ENCODE results near the gene C1orf232.
A peak's percentile ranks its signal among the peaks of the same experiment; 100 is the strongest.

The C1orf232 gene

DNA sequence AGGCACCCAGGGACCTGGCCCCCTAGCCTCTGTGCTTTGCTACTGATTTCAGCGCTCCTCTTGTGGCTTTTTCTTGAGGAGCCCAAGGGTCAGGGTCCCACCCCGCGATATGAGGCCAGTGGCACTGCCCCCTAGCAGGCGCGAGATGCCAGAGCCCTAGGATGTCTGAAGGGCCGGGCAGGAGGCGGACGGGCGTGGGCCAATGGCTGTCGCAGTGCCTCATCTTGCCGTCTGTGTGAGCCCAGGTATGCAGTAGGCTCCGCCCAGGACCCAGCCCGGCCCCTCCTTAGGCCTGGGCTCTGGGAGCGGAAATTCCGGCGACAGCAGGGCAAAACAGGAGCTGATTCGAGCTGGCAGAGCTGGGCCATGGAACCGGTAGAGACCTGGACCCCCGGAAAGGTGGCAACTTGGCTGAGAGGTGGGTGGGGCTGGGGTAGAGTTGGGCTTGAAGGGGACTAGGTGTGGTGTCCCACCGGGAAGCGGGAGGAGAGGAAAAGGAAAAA is 8.5 kb upstream of the C1orf232 start, which contains the start of gene CNKSR1:
TSS of gene CNKSR1 (plus strand) at position 310 of the 503 bp plus-strand sequence. CDS start at position 367, 57 bp downstream.
- Histone ChIP-seq H4K20me1 (ENCODE audit: insufficient read depth, low read length) (no peaks in the 10 kb centered on the region), H2AFZ (ENCODE audit: low read length) (no peak within 1 kb of the TSS), H3K4me3 (ENCODE audit: low read depth, low read length, poor library complexity, severe bottlenecking) (no peak within 1 kb of the TSS), H3K79me2 (ENCODE audit: insufficient read depth, low read length) (no peaks in the 10 kb centered on the region), H3K4me2 (ENCODE audit: low read length) (no peak within 1 kb of the TSS), H3K4me1 (ENCODE audit: insufficient read depth, low read length, severe bottlenecking) (peaks cover 6% of the 10 kb centered on the region), H3K27me3 (ENCODE audit: insufficient read depth, low read length) (no peaks in the 10 kb centered on the region), H3K36me3 (ENCODE audit: insufficient read depth, low read length) (no peaks in the 10 kb centered on the region), H3K9me3 (ENCODE audit: low read length) (no peaks in the 10 kb centered on the region), H3K27ac (ENCODE audit: low read depth, low read length, poor library complexity, severe bottlenecking) (no peak within 1 kb of the TSS), H3F3A (ENCODE audit: insufficient read depth, low read length) (no peaks in the 10 kb centered on the region), H3K9ac (ENCODE audit: low read length) (no peak within 1 kb of the TSS), H3K9me2 (ENCODE audit: low read depth, low read length) (no peaks in the 10 kb centered on the region)
- TF ChIP-seq, protein P1, sequence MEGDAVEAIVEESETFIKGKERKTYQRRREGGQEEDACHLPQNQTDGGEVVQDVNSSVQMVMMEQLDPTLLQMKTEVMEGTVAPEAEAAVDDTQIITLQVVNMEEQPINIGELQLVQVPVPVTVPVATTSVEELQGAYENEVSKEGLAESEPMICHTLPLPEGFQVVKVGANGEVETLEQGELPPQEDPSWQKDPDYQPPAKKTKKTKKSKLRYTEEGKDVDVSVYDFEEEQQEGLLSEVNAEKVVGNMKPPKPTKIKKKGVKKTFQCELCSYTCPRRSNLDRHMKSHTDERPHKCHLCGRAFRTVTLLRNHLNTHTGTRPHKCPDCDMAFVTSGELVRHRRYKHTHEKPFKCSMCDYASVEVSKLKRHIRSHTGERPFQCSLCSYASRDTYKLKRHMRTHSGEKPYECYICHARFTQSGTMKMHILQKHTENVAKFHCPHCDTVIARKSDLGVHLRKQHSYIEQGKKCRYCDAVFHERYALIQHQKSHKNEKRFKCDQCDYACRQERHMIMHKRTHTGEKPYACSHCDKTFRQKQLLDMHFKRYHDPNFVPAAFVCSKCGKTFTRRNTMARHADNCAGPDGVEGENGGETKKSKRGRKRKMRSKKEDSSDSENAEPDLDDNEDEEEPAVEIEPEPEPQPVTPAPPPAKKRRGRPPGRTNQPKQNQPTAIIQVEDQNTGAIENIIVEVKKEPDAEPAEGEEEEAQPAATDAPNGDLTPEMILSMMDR (IDR thresholded peaks at IDR 0.05; ENCODE audit: low read length), result no peak
- TF ChIP-seq EZH2 (IDR thresholded peaks at IDR 0.05; ENCODE audit: borderline replicate concordance, low read length), result no peak

DNA sequence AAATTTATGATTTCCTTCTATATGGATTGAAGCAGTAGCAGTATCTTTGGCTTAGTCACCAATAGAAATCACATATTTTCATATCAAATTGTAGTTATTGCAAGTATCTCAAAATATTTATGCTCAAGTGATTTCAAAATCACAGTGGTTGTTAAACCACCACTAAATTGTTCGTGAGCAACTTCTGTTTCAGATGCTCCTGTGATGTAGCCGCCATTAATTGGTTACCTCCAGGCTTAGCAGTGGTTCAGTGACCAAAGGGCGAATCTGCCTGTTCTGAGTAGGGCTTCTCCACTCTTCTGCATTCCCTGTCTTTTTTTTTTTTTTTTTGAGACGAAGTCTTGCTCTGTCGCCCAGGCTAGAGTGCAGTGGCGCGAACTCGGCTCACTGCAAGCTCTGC is 6.6 kb upstream of the C1orf232 start:
- H3K9ac ChIP-seq (ENCODE audit: low read length), result no peak overlapping the region
- no peak overlapping the region for H3K4me3 ChIP-seq (ENCODE audit: low read depth, low read length, poor library complexity, severe bottlenecking)
- no peaks in the 10 kb centered on the region for H4K20me1 ChIP-seq (ENCODE audit: insufficient read depth, low read length)
- no peak overlapping the region for H3K4me2 ChIP-seq (ENCODE audit: low read length)
- H3K4me1 ChIP-seq (ENCODE audit: insufficient read depth, low read length, severe bottlenecking), result peaks cover 15% of the 10 kb centered on the region
- H3F3A ChIP-seq (ENCODE audit: insufficient read depth, low read length), result no peaks in the 10 kb centered on the region
- no peaks in the 10 kb centered on the region for H3K9me2 ChIP-seq (ENCODE audit: low read depth, low read length)
- peaks cover 9% of the 10 kb centered on the region for H3K36me3 ChIP-seq (ENCODE audit: insufficient read depth, low read length)
- no peaks in the 10 kb centered on the region for H3K79me2 ChIP-seq (ENCODE audit: insufficient read depth, low read length)
- H3K27ac ChIP-seq (ENCODE audit: low read depth, low read length, poor library complexity, severe bottlenecking), result no peak overlapping the region
- H3K27me3 ChIP-seq (ENCODE audit: insufficient read depth, low read length), result no peaks in the 10 kb centered on the region
- no peaks in the 10 kb centered on the region for H3K9me3 ChIP-seq (ENCODE audit: low read length)
- TF ChIP-seq, protein P1 (IDR thresholded peaks at IDR 0.05; ENCODE audit: low read length), result no peak
- TF ChIP-seq EZH2 (IDR thresholded peaks at IDR 0.05; ENCODE audit: borderline replicate concordance, low read length), result no peak
- no peak overlapping the region for H2AFZ ChIP-seq (ENCODE audit: low read length)

DNA sequence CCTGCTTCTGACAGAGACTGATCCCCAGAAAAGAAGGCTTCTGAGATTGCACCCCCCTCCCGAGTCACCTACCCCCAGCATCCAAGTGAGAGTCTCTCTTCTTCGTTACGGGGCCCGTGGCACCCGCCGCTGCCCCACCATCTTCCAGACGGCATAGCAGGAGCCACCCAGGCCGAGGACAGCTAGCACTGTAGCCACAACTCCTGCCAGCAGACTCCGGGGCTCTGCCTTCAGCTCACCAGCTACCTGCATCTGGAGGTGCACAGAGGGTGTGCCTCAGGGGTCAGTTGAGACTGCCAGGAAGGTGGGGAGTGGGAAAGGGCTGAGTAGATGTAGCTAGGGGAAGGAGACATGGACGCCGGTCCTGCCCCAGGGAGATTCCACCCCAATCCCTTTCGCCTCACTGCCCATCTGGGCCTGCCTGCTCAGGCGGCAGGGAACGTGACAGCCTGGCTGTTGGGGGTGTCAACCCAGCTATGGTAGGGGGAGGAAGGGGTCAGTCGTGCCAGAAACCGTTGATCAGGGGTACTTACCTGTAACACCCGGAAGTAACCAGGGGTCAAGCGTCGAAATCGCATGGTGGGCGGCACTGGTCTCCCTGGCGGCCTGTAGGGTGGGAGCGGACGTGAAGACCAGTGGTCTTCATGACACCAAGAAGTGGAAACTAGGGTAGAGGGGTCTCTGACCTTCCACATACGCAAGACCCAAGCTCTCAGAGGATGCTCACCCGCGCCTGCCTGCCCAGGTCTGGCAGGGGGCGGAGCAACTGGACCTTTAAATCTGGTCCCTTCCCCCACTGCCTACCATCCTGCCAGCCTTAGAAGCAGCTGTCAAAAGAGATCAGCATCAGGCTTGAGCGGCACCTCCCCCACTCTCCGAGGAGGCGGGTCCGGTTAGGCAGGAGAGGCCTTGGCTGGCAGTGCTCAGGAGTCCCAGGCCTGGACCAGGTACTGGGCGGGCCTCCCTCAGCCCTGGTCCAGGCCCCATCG is 2.6 kb upstream of the C1orf232 start, which contains the start of gene ZNF593OS:
TSS of gene ZNF593OS (minus strand) at position 749 of the 989 bp plus-strand sequence. CDS start at position 578, 171 bp downstream.
- Histone ChIP-seq H2AFZ (ENCODE audit: low read length) (no peak within 1 kb of the TSS), H3K4me3 (ENCODE audit: low read depth, low read length, poor library complexity, severe bottlenecking) (peak within 1 kb of the TSS; percentile 79), H3K79me2 (ENCODE audit: insufficient read depth, low read length) (no peaks in the 10 kb centered on the region), H3F3A (ENCODE audit: insufficient read depth, low read length) (no peaks in the 10 kb centered on the region), H3K27ac (ENCODE audit: low read depth, low read length, poor library complexity, severe bottlenecking) (no peak within 1 kb of the TSS), H3K9me2 (ENCODE audit: low read depth, low read length) (no peaks in the 10 kb centered on the region), H3K9me3 (ENCODE audit: low read length) (no peaks in the 10 kb centered on the region), H3K4me1 (ENCODE audit: insufficient read depth, low read length, severe bottlenecking) (peaks cover 16% of the 10 kb centered on the region), H3K9ac (ENCODE audit: low read length) (peak within 1 kb of the TSS; percentile 82), H4K20me1 (ENCODE audit: insufficient read depth, low read length) (no peaks in the 10 kb centered on the region), H3K36me3 (ENCODE audit: insufficient read depth, low read length) (peaks cover 9% of the 10 kb centered on the region), H3K27me3 (ENCODE audit: insufficient read depth, low read length) (no peaks in the 10 kb centered on the region; the same call in 1 of the 2 replicates), H3K4me2 (ENCODE audit: low read length) (peak within 1 kb of the TSS; percentile 94)
- TF ChIP-seq EZH2 (IDR thresholded peaks at IDR 0.05; ENCODE audit: borderline replicate concordance, low read length), result no peak
- TF ChIP-seq, protein P1 (IDR thresholded peaks at IDR 0.05; ENCODE audit: low read length), result no peak

Data from OCI-LY1 (cell line).